CD4-positive, alpha-beta T cell (primary cell): Measurements from ENCODE around the gene INSM2. TPM values are rescaled to one million over a fixed set of nuclear protein-coding genes. Genes with fewer than 3 reads are reported as not detected.

Experiments
- ATAC-seq: fragments of 200-7000 bp; cut with Tn5 transposase; one replicate; pipeline ENCODE4 v1.10.0; 2022; ENCODE audit warnings: mild to moderate bottlenecking; ENCODE audit not compliant: poor library complexity
- CTCF ChIA-PET: fragments of 350-600 bp; sonication (Branson Sonifier 250); formaldehyde crosslinking; loops from one replicate; lab custom pipeline; 2021; ENCODE audit warnings: antibody characterized with exemption, inconsistent platforms; lab: Charles Lee
- POLR2A ChIA-PET: fragments of 350-600 bp; sonication (Branson Sonifier 250); formaldehyde crosslinking; loops from one replicate; lab custom pipeline; 2021; ENCODE audit warnings: antibody characterized with exemption, inconsistent platforms; lab: Charles Lee
- DNase-seq, 14 experiments: peaks; one replicate each; pipeline ENCODE4 v3.0.0-alpha.2; 2013 to 2020; ENCODE audit warnings: mixed read lengths in 2 of 14
- H3K27ac ChIP-seq, 2 donors: one replicate each; pipeline versions ENCODE4 v1.5.1 to v1.7.0; 2013; ENCODE audit warnings: low read length in 2 of 2, low read depth in 1 of 2, mild to moderate bottlenecking in 1 of 2
- H3K27me3 ChIP-seq, 2 experiments: 1 replicate in 1 of 2; 2 replicates in 1 of 2; pipeline versions ENCODE4 v1.6.1 to v1.7.0; 2013; ENCODE audit warnings: low read length in 2 of 2, control low read depth in 1 of 2, mild to moderate bottlenecking in 1 of 2, moderate library complexity in 1 of 2; ENCODE audit not compliant: insufficient read depth in 2 of 2, control insufficient read depth in 1 of 2
- H3K36me3 ChIP-seq: one replicate; pipeline ENCODE4 v1.6.1; 2013; ENCODE audit warnings: low read length, control low read depth; ENCODE audit not compliant: insufficient read depth
- H3K4me1 ChIP-seq: one replicate; pipeline ENCODE4 v1.6.1; 2013; ENCODE audit warnings: low read length, control low read depth; ENCODE audit not compliant: insufficient read depth
- H3K4me3 ChIP-seq: one replicate; pipeline ENCODE4 v1.5.1; 2013; ENCODE audit warnings: mild to moderate bottlenecking, low read length, moderate library complexity
- H3K9me3 ChIP-seq, 2 experiments: 1 replicate in 1 of 2; 2 replicates in 1 of 2; pipeline versions ENCODE4 v1.6.1 to v1.7.0; 2013; ENCODE audit warnings: low read length in 2 of 2, mild to moderate bottlenecking in 2 of 2, control low read depth in 1 of 2, moderate library complexity in 1 of 2; ENCODE audit not compliant: control insufficient read depth in 1 of 2, insufficient read depth in 1 of 2
- H3K27ac Mint-ChIP-seq: one replicate; pipeline ENCODE4 v1.8.0; 2020; ENCODE audit warnings: mixed read lengths
- H3K27me3 Mint-ChIP-seq: one replicate; pipeline ENCODE4 v1.8.0; 2021; ENCODE audit warnings: mixed read lengths
- H3K36me3 Mint-ChIP-seq: one replicate; pipeline ENCODE4 v1.8.0; 2021; ENCODE audit warnings: low read depth, mixed read lengths
- H3K4me1 Mint-ChIP-seq: one replicate; pipeline ENCODE4 v1.8.0; 2021; ENCODE audit warnings: low read depth, mixed read lengths
- H3K4me3 Mint-ChIP-seq: one replicate; pipeline ENCODE4 v1.8.0; 2020; ENCODE audit warnings: mild to moderate bottlenecking, mixed read lengths
- H3K9me3 Mint-ChIP-seq: one replicate; pipeline ENCODE4 v1.8.0; 2020; ENCODE audit warnings: mixed read lengths
- CTCF ChIP-seq: fragments of 200-600 bp; IDR thresholded peaks from one replicate; pipeline ENCODE4 v1.8.0; 2022; ENCODE audit warnings: antibody characterized with exemption, mild to moderate bottlenecking
- intact Hi-C, 2 experiments: fragments of 100-400 bp; cut with DNase I in 1 of 2; cut with micrococcal nuclease in 1 of 2; formaldehyde crosslinking; loops; one replicate each; pipeline versions ENCODE4 v1.15.1 to v1.9.0; 2023 to 2025; cut with DNase I, micrococcal nuclease
- total RNA-seq, 174 experiments: library from RNA in 2 of 174; stranded (reverse) in 2 of 174; gene quantifications; one replicate each; pipeline ENCODE4 v1.2.3 and lab custom pipeline; 2021 to 2026

The INSM2 gene
- total RNA-seq, 2 experiments from 2014 or later, result not detected

GRCh38 chr14:35525695-35526094 is 8.3 kb upstream of the INSM2 start:
- ATAC-seq, result no peak
- no peak for DNase-seq
- Mint-ChIP-seq H3K27me3 (peaks cover 57% of the 10 kb centered on the region), H3K27ac (no peak overlapping the region), H3K9me3 (no peaks in the 10 kb centered on the region), H3K4me3 (no peak overlapping the region), H3K36me3 (no peaks in the 10 kb centered on the region), H3K4me1 (no peaks in the 10 kb centered on the region)
- ChIA-PET POLR2A (no interaction called here), CTCF (no interaction called here)
- intact Hi-C loops, result no loop called here
- Histone ChIP-seq H3K27ac (no peak overlapping the region), H3K4me1 (no peaks in the 10 kb centered on the region), H3K36me3 (no peaks in the 10 kb centered on the region), H3K27me3 (no peaks in the 10 kb centered on the region), H3K4me3 (no peak overlapping the region), H3K9me3 (peaks cover 0 to 10% of the 10 kb centered on the region in 2 experiments)
- no peak for TF ChIP-seq CTCF

- Histone ChIP-seq H3K4me1 (no peaks in the 10 kb centered on the region), H3K4me3 (no peak overlapping the region), H3K27ac (no peak overlapping the region), H3K9me3 (peaks cover 0 to 10% of the 10 kb centered on the region in 2 experiments), H3K27me3 (peaks cover 3 to 10% of the 10 kb centered on the region in 2 experiments), H3K36me3 (no peaks in the 10 kb centered on the region)
- Mint-ChIP-seq H3K36me3 (no peaks in the 10 kb centered on the region), H3K27ac (no peak overlapping the region), H3K4me1 (no peaks in the 10 kb centered on the region), H3K9me3 (no peaks in the 10 kb centered on the region), H3K4me3 (no peak overlapping the region), H3K27me3 (peaks cover 62% of the 10 kb centered on the region)
- intact Hi-C loops, result no loop called here
- CTCF ChIA-PET, result no interaction called here
- ATAC-seq (no peak), DNase-seq (no peak)
- no peak for TF ChIP-seq CTCF
- POLR2A ChIA-PET, result no interaction called here
These were observed 7.0 kb upstream of the INSM2 start for GRCh38 chr14:35526962-35527361.

- H3K36me3 ChIP-seq, result no peaks in the 10 kb centered on the region
- H3K4me1 Mint-ChIP-seq, result peaks cover 9% of the 10 kb centered on the region
- ATAC-seq (no peak), DNase-seq (no peak)
- CTCF ChIA-PET, result no interaction called here
- no peaks in the 10 kb centered on the region for H3K9me3 Mint-ChIP-seq
- H3K27ac Mint-ChIP-seq, result no peak overlapping the region
- no peak overlapping the region for H3K4me3 Mint-ChIP-seq
- peaks cover 28% of the 10 kb centered on the region for H3K4me1 ChIP-seq
- H3K27ac ChIP-seq, result no peak overlapping the region
- H3K4me3 ChIP-seq, result no peak overlapping the region
- TF ChIP-seq CTCF, result no peak
- peaks cover 0 to 13% of the 10 kb centered on the region in 2 experiments for H3K9me3 ChIP-seq
- no peaks in the 10 kb centered on the region for H3K36me3 Mint-ChIP-seq
- peaks cover 32 to 51% of the 10 kb centered on the region in 2 experiments for H3K27me3 ChIP-seq
- H3K27me3 Mint-ChIP-seq, result peaks cover 80% of the 10 kb centered on the region
- POLR2A ChIA-PET, result no interaction called here
- intact Hi-C loops, result loop anchor here in 1 of 2 experiments (10.0 kb wide), 1 partner anchor 283 kb away; no protein-coding TSS in a partner anchor
These were observed 1.8 kb upstream of the INSM2 start for GRCh38 chr14:35531960-35532747.
